Activated naive CD4-positive, alpha-beta T cell treated with anti-CD3 and anti-CD28 coated beads, Interleukin-2, amount 50 U/mL, for 72 hours (primary cell): ENCODE measurements around the gene CLPSL2. TPM values are rescaled to one million over a fixed set of nuclear protein-coding genes. Genes with fewer than 3 reads are reported as not detected.
A peak's percentile ranks its signal among the peaks of the same experiment; 100 is the strongest.

Experiments used
- ATAC-seq, 2 donors: fragments of 150-1000 bp; cut with Tn5 transposase; 2 replicates each; pipeline ENCODE4 v1.10.0; 2021; ENCODE audit warnings: mild to moderate bottlenecking in 2 of 2, moderate library complexity in 2 of 2
- DNase-seq, 2 donors: peaks; one replicate each; pipeline ENCODE4 v3.0.0; 2021 to 2022; ENCODE audit warnings: low spot score in 2 of 2
- H3K27ac Mint-ChIP-seq, 2 donors: one replicate each; pipeline ENCODE4 v1.8.0; 2022; ENCODE audit warnings: mild to moderate bottlenecking in 2 of 2, mixed read lengths in 2 of 2
- H3K36me3 Mint-ChIP-seq, 2 donors: one replicate each; pipeline ENCODE4 v1.8.0; 2022; ENCODE audit warnings: mixed read lengths in 2 of 2
- H3K9me3 Mint-ChIP-seq, 2 donors: one replicate each; pipeline ENCODE4 v1.8.0; 2022; ENCODE audit warnings: mixed read lengths in 2 of 2
- total RNA-seq, 2 donors: library from RNA; stranded (reverse); gene quantifications; one replicate each; pipeline ENCODE4 v1.2.3, GENCODE V29; 2022

CLPSL2 gene
- total RNA-seq, 2 donors from 2014 or later, result 0.74 TPM; not detected in 1

DNA sequence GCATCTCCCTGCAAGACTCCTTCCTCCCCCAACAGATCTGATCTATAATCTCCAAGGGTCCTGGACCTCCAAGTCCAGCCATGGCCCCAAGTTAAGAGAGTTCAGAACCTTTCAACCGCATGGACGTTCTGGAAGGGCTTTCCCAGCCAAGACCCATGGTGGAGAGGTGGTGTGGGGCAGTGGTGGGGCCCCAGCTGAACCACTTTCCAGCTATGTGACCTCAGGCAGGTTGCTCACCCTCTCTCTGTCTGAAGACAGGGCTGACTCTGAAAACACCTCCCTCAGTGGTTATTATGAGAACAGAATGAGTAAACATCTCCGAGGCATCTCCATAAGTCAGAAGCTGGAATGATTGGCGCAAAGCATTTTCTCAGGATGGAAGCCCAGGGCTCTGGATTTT lies 19.8 kb downstream of the CLPSL2 start:
- DNase-seq, result no peak
- Mint-ChIP-seq H3K36me3 (no peaks in the 10 kb centered on the region), H3K9me3 (no peaks in the 10 kb centered on the region), H3K27ac (no peak overlapping the region)
- no peak for ATAC-seq

- ATAC-seq (no peak), DNase-seq (no peak)
- Mint-ChIP-seq H3K27ac (no peak overlapping the region), H3K9me3 (no peaks in the 10 kb centered on the region), H3K36me3 (no peaks in the 10 kb centered on the region)
Measured at GRCh38 chr6:35797837-35798526, 21.6 kb downstream of the CLPSL2 start.

DNA sequence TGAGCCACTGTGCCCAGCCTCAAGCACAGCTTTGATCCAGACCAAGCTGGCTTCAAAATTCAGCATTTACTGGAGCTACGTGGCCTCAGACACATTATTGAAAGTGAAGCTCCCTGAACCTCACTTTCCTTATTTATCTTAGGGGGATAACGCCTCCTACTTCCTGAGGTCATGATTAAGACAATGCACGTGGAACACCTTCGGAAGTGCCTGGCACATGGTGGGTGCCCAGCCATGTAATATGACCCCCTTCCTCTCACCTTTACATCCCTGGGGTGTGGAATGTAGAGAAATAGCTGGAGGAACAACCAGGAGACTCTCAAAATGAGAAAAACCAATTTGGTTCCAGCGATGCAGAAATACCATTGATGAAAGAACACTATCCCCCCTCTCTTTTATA lies 22.3 kb downstream of the CLPSL2 start:
- no peak for DNase-seq
- no peaks in the 10 kb centered on the region for H3K9me3 Mint-ChIP-seq
- ATAC-seq, result no peak
- no peak overlapping the region for H3K27ac Mint-ChIP-seq
- no peaks in the 10 kb centered on the region for H3K36me3 Mint-ChIP-seq

GRCh38 chr6:35801148-35801547 lies 24.8 kb downstream of the CLPSL2 start:
- DNase-seq (no peak), ATAC-seq (no peak)
- no peak overlapping the region for H3K27ac Mint-ChIP-seq
- H3K9me3 Mint-ChIP-seq, result no peaks in the 10 kb centered on the region
- no peaks in the 10 kb centered on the region for H3K36me3 Mint-ChIP-seq

- peak; percentile 39 to 94 for ATAC-seq
- Mint-ChIP-seq H3K36me3 (no peaks in the 10 kb centered on the region), H3K27ac (no peak within 1 kb of the TSS), H3K9me3 (no peaks in the 10 kb centered on the region)
- peak in 1 of 2 donors; percentile 83 for DNase-seq
Measured at GRCh38 chr6:35804996-35805736, 28.8 kb downstream of the CLPSL2 start, which contains the start of gene LHFPL5. TSS of gene LHFPL5 (plus strand) at chr6:35805352. CDS start at chr6:35805671, 319 bp downstream.

- no peaks in the 10 kb centered on the region for H3K36me3 Mint-ChIP-seq
- H3K9me3 Mint-ChIP-seq, result no peaks in the 10 kb centered on the region
- no peak for DNase-seq
- no peak for ATAC-seq
- no peak overlapping the region for H3K27ac Mint-ChIP-seq
Measured at GRCh38 chr6:35808688-35809087, 32.3 kb downstream of the CLPSL2 start.

- no peaks in the 10 kb centered on the region for H3K9me3 Mint-ChIP-seq
- no peak for DNase-seq
- no peaks in the 10 kb centered on the region for H3K36me3 Mint-ChIP-seq
- ATAC-seq, result no peak
- H3K27ac Mint-ChIP-seq, result no peak overlapping the region
Measured at GRCh38 chr6:35809809-35810208, 33.4 kb downstream of the CLPSL2 start.

- ATAC-seq (peak in 1 of 2 donors; percentile 41), DNase-seq (no peak)
- Mint-ChIP-seq H3K27ac (peak overlapping the region in 1 of 2 donors; percentile 90), H3K36me3 (no peaks in the 10 kb centered on the region), H3K9me3 (no peaks in the 10 kb centered on the region)
Measured at GRCh38 chr6:35810971-35811698, 34.7 kb downstream of the CLPSL2 start.

DNA sequence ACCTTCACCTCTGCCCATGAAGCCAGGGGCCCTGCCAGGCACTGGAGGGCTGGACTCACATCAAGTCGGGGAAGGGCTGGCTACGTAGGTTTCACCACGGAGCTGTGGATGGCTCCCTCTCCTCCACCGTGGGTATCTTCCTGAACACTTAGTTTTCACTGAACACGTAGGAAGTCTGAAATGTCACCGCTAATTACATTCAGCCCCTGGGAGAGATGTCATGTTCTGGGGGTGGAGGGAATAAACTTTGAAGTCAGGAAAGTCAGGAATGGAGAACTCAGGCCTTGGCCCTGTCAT lies 35.2 kb downstream of the CLPSL2 start:
- Mint-ChIP-seq H3K27ac (peak overlapping the region in 1 of 2 donors; percentile 29), H3K9me3 (no peaks in the 10 kb centered on the region), H3K36me3 (no peaks in the 10 kb centered on the region)
- DNase-seq, result no peak
- no peak for ATAC-seq

DNA sequence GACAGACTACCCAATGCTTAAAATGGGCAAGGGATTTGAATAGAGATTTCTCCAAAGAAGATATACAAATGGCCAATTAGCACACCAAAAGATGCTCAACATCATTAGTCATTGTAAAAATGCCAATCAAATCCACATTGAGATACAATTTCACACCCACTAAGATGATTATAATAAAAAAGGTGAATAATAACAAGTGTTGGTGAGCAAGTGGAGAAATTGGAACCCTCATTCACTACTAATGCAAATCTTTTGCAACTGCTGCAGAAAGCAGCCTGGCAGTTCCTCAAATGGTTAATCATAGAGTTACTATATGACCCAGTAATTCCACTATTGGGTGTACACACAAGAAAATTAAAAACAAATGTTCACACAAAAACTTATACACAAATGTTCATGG lies 41.1 kb downstream of the CLPSL2 start:
- H3K36me3 Mint-ChIP-seq, result no peaks in the 10 kb centered on the region
- H3K27ac Mint-ChIP-seq, result no peak overlapping the region
- no peak for DNase-seq
- no peak for ATAC-seq
- H3K9me3 Mint-ChIP-seq, result no peaks in the 10 kb centered on the region

GRCh38 chr6:35823601-35824000 lies 47.2 kb downstream of the CLPSL2 start:
- DNase-seq, result no peak
- no peaks in the 10 kb centered on the region for H3K9me3 Mint-ChIP-seq
- no peak for ATAC-seq
- H3K36me3 Mint-ChIP-seq, result no peaks in the 10 kb centered on the region
- H3K27ac Mint-ChIP-seq, result no peak overlapping the region

GRCh38 chr6:35824552-35825192 lies 48.3 kb downstream of the CLPSL2 start:
- no peaks in the 10 kb centered on the region for H3K36me3 Mint-ChIP-seq
- H3K9me3 Mint-ChIP-seq, result no peaks in the 10 kb centered on the region
- H3K27ac Mint-ChIP-seq, result no peak overlapping the region
- DNase-seq (no peak), ATAC-seq (no peak)

Other genes starting within 250 kb of the CLPSL2 start
- gene FKBP5, start 87.7 kb upstream of the CLPSL2 start, total RNA-seq, result 100 to 1,000 TPM in 1 of 2 donors, 10 to 100 TPM in 1; 70.1 to 229 TPM
- gene ARMC12, start 39.6 kb upstream of the CLPSL2 start, total RNA-seq, result 1 to 10 TPM; 1.2 to 5.9 TPM
- gene CLPSL1, start 4.4 kb downstream of the CLPSL2 start, total RNA-seq, result not detected
- gene CLPS, start 20.7 kb downstream of the CLPSL2 start, total RNA-seq, result not detected
- gene LHFPL5, start 28.8 kb downstream of the CLPSL2 start, total RNA-seq, result not detected
- 100 to 1,000 TPM; 102 to 138 TPM for gene SRPK1, start 144.5 kb downstream of the CLPSL2 start, total RNA-seq
- under 1 TPM in 1 of 2 donors, not detected in 1; 0.25 TPM for gene SLC26A8, start 248.0 kb downstream of the CLPSL2 start, total RNA-seq